Activated CD4-positive, alpha-beta T cell treated with anti-CD3 and anti-CD28 coated beads for 1 hour (primary cell): ENCODE measurements around the gene SPATS2L.

Source experiments
- DNase-seq: peaks from one replicate; pipeline ENCODE4 v3.0.0-alpha.2; 2020

Gene SPATS2L

GRCh38 chr2:200449149-200449548 lies 142.7 kb downstream of the SPATS2L start:
- no peak for DNase-seq

- no peak for DNase-seq
These were observed 143.8 kb downstream of the SPATS2L start for GRCh38 chr2:200450288-200450687.

DNA sequence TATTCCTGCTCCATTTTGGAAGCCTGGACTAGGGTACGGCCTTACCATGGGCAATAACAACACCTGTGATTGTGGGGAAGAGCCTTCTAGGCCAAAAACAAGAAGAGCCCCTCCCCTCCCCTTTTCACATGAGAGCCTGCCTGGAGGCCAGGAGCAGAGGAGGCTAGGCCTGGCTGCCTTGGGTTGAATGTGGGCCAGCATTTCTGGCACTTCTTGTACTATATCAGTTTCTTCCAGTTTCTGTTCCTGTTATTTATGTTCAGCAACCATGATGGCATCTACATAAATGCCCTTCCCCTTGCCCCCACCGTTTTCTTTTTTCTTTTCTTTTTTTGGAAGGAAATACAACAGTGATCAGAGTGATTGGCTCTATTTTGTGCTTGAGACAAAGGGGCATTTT lies 145.0 kb downstream of the SPATS2L start:
- DNase-seq, result no peak

GRCh38 chr2:200452377-200452776 lies 145.9 kb downstream of the SPATS2L start:
- no peak for DNase-seq

DNA sequence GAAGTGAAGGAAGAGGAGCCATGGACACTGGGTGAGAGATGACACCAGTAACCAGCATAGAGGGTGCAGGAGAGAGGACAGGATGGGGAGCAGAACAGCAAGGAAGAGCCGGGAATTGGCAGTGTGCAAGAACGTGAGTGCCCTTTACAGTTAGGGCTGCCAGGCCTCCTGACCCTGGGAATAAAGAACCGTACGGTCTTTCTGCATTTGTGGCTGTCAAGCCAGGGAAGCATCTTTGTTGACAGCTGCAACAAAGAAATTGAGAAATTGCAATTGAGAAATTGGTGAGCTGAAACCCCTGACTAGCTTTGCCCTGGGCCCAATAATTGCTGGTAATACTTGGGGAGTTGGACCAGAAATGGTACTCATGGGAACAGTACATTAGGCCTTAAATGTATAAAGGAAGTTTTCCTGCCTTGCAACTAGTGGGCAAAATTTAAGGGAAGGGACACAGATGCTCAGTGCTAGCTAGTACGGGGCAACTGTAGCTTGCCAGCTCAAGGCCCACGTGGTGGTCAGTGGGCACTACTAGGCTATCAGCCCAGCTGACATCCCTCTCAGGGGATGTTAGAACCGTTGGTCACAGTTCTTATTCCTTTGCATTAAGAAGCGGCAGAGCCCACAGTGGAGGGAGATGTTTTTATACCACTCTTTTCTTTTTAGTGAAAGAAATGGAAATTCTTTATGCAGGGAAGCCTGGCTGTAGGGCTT lies 146.8 kb downstream of the SPATS2L start:
- no peak for DNase-seq

GRCh38 chr2:200453853-200454534 lies 147.5 kb downstream of the SPATS2L start:
- DNase-seq, result no peak

- DNase-seq, result no peak
These were observed 148.7 kb downstream of the SPATS2L start for GRCh38 chr2:200454927-200455801.

- DNase-seq, result no peak
These were observed 149.5 kb downstream of the SPATS2L start for GRCh38 chr2:200455958-200456421.

DNA sequence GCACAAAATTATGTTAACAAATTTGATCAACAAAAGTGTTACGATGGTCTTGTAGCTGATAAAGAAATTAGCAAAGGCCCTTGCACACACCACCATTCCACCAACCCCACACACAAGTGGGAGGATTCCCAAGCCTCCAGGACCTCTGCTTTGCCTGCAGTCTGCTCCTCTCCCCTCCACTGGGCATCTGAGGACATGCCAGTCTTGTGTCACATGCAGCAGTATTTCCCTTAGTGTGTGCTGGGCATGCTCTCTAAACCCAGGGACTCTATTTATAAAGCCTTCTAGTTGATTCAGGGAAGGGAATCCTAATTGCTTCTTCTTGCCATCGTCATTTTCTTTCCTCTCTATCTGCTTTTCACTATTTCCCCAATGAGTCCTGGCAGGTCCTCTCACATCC lies 150.1 kb downstream of the SPATS2L start:
- no peak for DNase-seq

GRCh38 chr2:200459101-200459500 lies 152.6 kb downstream of the SPATS2L start:
- no peak for DNase-seq

DNA sequence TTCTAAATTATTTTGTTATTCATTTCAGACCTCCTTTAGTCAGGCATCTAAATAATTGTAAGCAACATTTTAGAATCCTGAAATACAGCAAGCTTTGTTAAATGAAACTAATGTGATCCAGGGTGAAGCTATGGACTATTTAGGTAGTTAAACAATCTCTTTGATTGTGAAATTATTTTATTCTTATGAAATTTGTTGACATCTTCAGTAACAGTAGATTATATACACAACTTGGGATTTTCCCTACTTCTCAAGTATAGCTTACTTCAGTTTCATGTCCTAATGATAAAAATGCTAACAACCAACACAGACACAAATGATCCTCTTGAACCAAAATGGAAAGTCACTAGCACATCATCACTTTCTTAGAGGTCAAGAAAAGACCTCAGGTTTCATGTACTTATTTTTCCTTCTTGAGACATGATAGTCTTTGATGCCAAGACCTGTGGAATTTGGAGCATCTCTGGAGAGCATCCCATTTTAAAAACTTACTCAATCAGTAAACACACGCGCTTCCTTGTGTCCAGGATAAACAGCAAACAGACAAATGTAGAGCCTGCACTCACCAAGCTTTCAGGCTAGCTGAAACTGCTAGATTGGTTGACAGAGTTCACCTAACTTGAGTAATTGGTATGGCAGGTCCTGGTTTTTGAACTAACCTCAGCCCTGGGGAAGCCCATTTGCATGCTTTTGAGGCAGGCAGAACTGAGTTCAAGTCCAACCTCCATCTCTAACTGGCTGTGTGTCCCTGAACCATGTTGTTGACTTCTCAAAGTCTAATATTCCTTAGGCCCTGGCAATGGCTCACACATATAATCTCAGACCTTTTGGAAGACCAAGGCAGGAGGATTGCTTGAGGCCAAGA lies 155.6 kb downstream of the SPATS2L start:
- no peak for DNase-seq

DNA sequence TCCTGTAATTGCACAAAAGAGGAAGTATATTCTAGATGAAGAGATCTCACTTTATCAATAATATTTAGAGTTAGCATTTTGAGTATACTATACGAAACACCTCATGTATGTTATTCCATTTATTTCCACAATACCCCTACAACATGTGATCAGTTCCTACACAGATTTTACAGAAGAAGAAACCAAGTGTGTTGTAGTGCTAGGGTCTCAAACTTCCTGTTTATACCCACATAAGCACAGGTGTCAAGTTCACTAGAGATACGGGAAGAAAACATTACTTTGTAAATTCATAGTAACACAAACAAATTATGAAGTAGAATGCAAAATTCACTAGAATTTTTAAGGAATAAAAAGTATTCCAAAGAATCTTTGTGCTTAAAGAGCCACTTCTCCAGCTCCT lies 157.0 kb downstream of the SPATS2L start:
- DNase-seq, result no peak

- peak; percentile 22 for DNase-seq
These were observed 160.2 kb downstream of the SPATS2L start for GRCh38 chr2:200466425-200467418.

DNA sequence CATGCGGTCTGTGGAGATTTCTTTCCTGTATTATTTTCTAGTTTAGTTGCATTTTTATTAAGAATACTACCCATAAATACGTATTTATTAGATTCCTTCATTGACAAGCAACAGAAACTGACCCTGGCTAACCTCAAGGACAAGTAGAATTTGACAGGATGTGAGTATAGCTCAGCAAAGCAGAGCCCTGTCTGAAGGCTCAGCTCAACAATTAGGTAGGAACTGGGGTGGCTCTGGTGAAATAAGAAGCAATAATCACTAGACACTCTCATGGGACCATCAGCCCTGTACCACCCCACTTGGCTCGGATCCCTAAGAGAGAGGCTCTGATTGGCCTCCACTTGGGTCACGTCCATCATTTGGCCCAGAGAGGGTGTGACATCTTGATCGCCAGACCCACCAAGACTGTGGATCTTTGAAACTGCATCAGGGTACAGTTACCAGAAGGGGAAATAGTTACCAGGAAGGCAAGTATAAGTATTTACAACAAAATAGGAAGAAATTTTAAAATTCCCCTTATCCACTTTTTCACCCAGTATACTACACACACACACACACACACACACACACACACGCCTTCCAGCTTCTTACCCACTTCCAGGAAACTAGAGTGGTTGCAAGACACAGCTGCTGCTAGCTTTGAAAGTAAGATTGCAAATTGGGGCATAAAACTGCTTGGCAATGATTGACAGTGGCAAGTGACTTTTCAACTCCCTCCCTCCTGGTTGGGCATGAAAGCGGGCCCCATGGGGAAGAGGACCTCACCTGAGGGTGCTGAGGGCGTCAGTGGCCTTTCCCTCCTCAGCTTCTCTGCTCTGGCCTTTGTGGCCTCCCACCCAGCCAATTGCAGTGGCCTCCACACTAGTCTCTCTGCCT lies 161.6 kb downstream of the SPATS2L start:
- no peak for DNase-seq

DNA sequence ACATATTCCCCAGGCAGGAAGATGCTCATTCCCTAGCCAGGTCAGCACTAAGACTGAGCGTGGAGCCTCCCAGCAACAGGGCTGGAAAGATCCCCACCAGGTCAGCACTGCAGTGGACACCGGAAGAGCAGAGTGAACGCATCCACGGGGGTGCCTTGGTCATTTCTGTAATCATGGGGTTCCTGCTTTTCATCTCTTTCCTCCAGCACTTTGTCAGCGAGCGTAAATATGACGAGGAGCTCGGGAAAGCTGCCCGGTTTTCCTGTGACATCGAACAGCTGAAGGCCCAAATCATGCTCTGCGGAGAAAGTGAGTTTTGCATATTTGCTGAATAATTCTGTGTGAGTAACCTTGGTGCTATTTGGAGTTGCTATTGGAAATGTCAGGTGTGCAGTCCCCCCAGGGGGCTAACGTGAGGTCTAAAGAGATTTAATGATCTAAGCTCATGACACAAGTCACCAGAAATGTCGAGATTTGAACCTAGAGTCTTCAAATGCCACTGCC lies 163.3 kb downstream of the SPATS2L start:
- no peak for DNase-seq

- DNase-seq, result no peak
These were observed 163.7 kb downstream of the SPATS2L start for GRCh38 chr2:200470230-200470629.

DNA sequence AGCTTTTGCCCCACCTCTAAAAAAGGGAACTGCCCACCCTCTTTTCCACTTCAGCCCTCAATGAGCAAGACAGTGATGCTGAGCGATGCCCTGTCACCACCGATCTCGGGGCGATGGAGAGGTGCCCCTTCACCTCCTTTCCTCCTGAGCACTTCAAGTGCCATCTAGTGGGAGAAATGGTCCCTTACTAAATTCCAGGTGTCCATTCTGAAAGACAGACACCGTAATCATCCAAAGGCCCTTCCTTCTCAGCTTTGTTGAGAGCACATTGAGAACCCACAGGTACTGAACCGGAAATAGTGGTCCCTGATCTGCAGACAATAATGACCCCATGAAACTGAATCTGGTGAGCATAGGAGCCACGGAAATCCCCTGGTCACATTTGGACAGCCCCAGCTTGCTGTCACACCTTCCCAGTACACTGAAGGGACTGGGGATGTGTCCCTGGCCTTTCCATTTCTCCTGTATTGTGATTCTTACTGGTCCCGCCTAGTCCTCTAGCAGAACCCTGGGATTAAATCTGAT lies 164.9 kb downstream of the SPATS2L start:
- DNase-seq, result peak; percentile 24

DNA sequence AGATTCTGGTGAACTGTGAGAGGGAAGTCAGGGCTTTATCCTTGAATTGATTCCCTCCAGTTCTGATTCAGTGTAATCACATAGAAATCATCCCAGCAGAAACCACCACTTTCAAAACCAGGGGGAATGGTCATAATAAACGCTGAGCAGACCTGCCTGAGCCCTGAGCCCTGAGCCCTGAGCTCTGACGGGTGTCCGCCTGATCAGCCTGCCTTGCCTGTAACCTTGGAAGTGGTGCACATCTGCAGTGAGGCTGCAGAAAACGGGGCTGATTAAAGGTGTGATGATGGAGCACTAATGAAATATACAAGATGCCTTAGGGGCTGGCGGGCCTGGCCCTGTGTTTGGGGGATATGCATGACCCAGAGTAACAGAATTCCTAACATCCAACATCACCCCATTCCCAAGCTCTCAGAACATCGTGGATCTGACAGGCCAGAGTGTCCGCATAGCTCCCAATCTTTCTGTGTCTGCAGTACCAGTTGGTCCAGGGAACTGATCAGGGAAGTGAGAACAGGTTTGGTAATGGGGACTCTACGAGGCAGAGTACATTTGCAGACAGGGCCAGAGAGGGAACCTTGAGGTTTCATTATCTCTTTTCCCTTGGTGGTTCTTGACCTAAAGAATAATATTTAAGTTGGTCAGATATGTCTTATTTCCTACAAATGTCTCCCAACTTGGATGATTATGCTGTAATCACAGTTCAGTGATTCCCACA lies 165.6 kb downstream of the SPATS2L start:
- no peak for DNase-seq

DNA sequence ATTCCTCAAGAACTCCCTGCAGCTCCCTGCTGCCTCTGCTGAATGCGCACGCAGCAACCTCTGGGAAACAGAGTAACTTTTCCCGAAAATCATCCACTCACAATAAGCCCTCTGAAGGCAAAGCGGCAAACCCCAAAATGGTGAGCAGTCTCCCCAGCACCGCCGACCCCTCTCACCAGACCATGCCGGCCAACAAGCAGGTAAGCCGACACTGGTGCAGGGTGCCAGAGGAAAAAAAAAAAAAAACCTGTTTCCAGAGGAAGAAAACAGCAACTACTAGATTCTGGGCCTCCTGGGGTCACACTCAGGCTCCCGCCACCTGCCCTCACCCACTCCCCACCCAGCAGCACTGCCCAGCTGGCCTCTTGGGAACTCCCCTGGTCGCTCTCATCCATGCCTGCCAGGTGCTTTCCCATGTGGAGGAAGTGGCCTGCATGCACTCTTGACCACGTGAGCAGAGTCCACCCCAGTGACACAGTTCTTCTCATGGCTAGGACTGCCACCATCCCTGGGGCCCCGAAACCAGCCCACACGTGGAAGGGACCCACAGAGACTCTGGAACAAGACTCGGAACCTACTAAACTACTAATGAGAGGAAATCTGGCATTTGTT lies 166.5 kb downstream of the SPATS2L start:
- DNase-seq, result no peak
